Measurements from ENCODE around the gene BAK1.
"Not testable (repeated sequence)": the region's sequence is repeated elsewhere in the genome, so short reads cannot be mapped to it uniquely, and the experiment has no call there.

The BAK1 gene

GRCh38 chr6:33534702-33535101 lies 45.4 kb downstream of the BAK1 start:
- no peak for ATAC-seq (replicated peaks)
- peaks cover 5 to 6% of the 10 kb centered on the region in 2 donors for H3K27me3 Mint-ChIP-seq
- H3K4me3 Mint-ChIP-seq: no peak overlapping the region
- DNase-seq: no peak
- no peaks in the 10 kb centered on the region for H3K9me3 Mint-ChIP-seq
- no peak overlapping the region for H3K27ac Mint-ChIP-seq
- peaks cover 0 to 2% of the 10 kb centered on the region in 2 donors for H3K4me1 Mint-ChIP-seq
- H3K36me3 Mint-ChIP-seq: no peaks in the 10 kb centered on the region

- not testable (repeated sequence) for H3K4me3 Mint-ChIP-seq; H3K36me3 Mint-ChIP-seq; ATAC-seq (replicated peaks); H3K27ac Mint-ChIP-seq; H3K27me3 Mint-ChIP-seq; H3K9me3 Mint-ChIP-seq; H3K4me1 Mint-ChIP-seq; DNase-seq
These were observed 46.8 kb downstream of the BAK1 start for GRCh38 chr6:33533163-33533869.

DNA sequence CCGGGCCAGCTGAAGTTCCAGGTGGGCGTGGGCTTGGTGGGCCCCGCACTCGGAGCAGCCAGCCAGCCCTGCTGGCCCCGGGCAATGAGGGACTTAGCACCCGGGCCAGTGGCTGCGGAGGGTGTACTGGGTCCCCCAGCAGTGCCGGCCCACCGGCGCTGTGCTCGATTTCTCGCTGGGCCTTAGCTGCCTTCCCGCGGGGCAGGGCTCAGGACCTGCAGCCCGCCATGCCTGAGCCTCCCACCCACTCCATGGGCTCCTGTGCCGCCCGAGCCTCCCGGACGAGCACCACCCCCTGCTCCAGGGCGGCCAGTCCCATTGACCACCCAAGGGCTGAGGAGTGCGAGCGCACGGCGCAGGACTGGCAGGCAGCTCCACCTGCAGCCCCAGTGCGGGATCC lies 47.6 kb downstream of the BAK1 start:
- H3K4me3 Mint-ChIP-seq; DNase-seq; H3K27ac Mint-ChIP-seq; H3K36me3 Mint-ChIP-seq; H3K4me1 Mint-ChIP-seq; H3K27me3 Mint-ChIP-seq; H3K9me3 Mint-ChIP-seq; ATAC-seq (replicated peaks): not testable (repeated sequence)

DNA sequence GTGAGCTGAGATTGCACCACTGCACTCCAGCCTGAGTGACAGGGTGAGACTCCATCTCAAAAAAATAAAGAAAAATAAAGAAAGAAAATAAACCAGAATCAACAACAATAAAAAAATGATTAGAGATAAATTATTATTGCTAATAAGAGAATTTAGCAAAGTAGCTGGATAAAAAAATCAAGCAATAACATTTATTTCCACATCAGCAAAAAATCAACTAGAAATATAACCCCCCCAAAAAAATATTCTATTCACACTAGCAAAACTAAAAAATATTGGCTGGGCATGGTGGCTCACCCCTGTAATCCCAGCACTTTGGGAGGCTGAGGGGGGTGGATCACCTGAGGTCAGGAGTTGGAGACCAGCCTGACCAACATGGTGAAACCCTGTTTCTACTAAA lies 49.5 kb downstream of the BAK1 start:
- H3K4me3 Mint-ChIP-seq; H3K27ac Mint-ChIP-seq; DNase-seq; H3K27me3 Mint-ChIP-seq; H3K9me3 Mint-ChIP-seq; H3K36me3 Mint-ChIP-seq; H3K4me1 Mint-ChIP-seq; ATAC-seq (replicated peaks): not testable (repeated sequence)
